GM04503 (cell line): ENCODE measurements around the gene PCAT6.
"Not testable (repeated sequence)": the region's sequence is repeated elsewhere in the genome, so short reads cannot be mapped to it uniquely, and the experiment has no call there.

Source experiments
- DNase-seq: peaks from one replicate; pipeline ENCODE4 v3.0.0-alpha.2; 2012; ENCODE audit warnings: low read depth

The PCAT6 gene

DNA sequence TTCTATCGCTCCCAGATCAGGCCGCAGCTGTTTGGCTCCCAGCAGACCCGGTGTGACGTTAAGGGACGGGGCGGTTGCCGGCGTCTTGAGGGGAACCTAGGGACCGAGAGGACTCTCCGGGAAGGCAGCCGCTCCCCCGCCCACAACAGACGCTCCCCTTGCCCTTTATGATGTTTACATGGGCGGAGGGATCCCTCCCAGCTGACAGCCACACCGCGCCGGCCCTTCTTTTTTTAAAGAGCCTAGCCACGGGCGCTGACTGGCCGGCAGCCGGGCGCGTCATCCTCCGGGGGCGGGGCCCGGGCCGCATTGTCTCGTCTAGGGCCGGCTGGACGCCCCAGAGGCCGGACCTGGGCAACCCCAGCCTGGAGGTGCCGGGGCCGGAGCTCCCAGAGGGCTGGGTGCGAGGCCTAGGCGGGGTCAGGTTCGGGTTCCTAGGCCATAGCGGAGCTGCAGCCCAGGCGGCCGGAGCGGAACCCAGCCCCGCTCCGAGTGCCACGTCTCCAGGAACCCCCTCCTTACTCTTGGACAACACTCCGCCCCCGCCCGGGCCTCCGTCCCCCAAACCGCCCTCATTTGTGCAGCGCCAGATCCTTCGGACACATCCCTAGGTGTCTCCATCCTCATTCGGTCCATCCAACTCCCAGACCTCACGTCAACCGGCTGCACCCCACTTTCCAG, at the start of gene PCAT6:
TSS of gene PCAT6 (plus strand) at position 340 of the 681 bp plus-strand sequence.
- DNase-seq, result peak; percentile 78

DNA sequence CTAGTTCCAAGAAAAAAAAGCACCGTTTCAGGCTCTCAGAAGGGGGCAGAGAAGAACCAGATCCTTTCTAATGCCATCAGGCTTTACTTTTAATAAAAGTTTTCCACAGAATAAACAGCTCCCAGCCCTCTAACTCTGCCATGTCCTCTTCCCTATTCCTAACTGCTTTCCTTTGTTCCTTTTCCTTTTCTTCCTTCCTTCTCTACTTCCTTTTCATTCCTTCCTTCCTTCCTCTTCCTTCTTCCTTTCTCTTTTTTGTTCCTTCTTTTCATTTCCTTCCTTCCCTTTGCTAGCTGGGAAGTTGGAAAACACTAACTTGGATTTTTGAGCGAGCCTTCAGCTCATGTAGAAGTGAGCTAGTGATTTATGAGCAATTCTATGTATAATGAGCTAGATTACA, 48.7 kb upstream of the PCAT6 start:
- DNase-seq, result no peak

DNA sequence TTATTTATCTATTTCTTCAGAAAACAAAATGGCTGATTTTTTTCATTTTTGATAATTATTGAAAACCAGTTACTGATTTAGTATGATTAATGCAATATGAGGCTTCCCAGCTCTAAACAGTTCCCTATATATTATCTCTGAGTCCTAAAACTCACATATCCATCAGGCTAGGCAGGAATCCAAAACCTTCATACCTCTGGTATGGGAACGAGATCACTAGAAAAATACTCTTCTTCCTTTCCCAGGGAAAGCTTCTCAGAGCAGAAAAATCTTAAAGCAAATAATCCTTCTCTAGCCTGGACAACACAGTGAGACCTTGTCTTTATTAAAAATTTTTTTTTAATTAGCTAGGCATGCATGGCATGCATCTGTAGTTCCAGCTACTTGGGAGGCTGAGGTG, 45.0 kb upstream of the PCAT6 start:
- DNase-seq, result no peak

DNA sequence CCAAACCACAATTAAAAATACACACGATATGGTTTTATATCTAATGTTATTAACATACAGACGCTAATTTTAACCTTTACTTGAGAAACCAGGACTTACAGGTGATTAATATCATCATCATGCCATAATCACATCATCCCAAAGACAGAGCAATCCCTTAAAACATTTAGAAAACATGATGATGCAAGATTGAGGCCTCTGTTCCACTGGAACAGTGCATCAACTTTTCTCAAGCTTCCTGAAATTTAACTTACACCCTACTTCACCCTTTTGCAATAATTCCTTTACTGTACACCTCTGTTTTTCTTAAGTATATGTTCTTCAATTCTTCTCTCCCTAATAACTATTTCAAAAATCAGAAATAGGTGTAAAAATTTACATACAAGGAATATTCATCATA, 40.6 kb upstream of the PCAT6 start:
- DNase-seq, result no peak

DNA sequence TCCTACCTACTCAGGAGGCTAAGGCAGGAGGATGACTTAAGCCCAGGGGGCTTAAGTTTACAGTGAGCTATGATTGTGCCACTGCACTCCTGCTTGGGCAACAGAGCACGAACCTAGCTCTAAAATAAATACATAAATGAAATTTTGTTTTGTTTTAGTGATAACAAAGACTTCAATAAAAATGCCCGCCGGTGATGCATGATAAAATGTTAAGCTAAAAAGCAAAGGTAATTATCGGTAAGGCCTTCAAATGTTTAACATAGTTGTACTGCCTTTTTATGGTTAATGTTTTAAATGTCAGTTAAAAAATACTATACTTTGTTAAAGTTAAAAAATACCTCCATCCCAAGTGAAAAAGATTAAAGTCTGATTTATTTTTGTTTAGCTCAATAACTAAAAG, 29.6 kb upstream of the PCAT6 start:
- DNase-seq, result no peak

DNA sequence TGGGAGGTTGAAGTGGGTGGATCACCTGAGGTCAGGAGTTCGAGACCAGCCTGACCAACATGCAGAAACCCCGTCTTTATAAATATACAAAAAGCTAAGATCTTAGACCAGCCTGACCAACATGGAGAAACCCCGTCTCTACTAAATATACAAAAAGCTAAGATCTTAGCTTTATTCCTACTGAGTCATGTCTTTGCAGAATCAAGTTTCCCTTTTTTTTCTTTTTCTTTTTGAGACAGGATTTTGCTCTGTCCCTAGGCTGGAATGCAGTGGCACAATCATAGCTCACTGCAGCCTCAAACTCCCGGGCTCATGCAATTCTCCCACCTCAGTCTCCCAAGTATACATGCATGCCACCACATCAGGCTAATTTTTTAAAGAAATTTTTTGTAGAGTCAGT, 23.9 kb upstream of the PCAT6 start:
- DNase-seq, result no peak

DNA sequence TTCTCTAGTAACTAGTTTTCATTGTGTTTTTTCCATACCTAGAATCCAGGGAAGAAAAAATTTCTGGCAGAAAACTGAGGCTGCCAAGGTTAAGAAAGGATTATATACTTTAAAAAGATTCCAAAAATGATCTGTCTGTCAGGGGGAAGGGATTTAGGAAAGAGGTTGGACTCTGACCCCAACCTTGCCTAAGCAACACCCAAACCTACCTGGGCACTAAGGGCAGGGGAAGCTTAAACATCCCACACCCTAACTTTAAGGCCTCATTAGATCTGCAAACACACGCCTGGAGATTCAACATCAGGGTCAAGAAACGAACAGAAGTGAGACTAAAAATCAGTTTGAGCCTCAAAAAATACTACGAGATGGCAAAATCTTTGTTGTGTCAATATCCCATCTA, 22.0 kb upstream of the PCAT6 start:
- DNase-seq, result no peak

DNA sequence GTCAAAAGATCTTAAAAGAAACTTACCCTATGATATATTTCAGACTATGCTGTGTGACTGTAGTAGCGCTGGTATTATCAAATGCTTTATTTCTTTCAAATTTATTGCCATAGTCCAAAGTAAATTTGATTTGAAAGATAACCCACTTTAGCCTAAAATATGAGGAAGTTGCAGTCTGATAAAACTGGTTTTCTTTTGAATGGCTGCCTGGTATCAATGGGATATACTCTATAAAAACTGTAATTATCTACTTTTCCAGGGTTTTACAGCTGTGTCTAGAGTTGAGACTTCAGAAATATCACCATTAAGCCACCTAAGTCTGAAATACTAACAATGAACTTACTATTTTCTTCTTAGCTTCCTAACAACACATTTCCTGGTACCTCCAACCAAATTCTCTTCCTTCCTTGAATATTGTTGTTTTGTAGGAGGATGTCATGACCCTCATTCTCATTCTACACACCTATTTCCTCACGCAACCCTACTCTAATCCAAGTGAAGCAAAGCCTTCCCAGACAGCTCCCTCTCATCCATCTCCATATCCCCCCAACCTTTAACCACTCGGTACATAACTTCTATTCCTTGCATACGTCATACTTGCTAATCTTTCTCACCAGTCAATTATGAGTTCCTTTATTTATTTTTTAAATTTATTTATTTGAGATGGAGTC, 19.5 kb upstream of the PCAT6 start:
- DNase-seq, result no peak

DNA sequence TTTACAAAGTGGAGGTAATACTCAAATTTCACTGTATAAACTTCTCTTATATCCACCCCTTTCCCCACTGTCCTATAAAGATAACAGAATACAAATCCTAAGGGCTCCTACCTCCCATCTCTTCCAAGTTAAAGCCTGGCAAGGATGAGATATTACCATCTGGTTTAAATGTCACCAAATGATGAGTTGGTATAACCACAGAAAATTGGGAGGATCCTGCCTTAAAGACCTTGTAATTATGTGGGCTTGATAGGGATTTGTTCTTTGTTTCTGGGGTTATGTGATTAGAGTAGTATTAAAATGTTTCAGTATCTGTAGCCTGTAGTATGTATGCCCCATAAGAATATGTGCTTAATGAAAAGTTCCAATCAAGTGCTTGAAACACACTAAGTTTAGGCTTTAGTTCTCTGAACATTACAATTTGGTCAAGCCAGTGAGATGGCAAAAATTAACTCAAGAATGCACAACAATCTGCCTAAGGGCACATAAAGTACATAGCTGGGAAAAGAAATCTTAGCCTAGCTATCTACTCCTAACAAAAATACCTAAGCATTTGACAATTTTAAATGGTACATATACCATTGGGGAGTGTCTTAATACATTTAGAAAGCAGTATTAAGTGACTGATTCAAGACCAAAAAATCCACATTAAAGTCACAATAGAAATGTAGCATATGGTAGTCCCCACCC, 16.6 kb upstream of the PCAT6 start:
- no peak for DNase-seq

DNA sequence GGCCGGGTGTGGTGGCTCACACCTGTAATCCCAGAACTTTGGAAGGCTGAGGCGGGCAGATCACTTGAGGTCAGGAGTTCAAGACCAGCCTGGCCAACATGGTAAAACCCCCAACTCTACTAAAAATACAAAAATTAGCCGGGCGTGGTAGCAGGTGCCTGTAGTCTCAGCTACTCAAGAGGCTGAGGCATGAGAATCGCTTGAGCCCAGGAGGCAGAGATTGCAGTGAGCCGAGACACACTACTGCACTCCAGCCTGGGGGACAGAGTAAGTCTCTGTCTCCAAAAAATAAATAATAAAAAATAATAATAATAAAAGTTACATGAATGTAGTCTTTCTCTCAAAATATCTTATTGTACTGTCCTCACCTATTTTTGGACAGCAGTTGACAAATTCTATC, 15.8 kb upstream of the PCAT6 start:
- DNase-seq, result not testable (repeated sequence)

DNA sequence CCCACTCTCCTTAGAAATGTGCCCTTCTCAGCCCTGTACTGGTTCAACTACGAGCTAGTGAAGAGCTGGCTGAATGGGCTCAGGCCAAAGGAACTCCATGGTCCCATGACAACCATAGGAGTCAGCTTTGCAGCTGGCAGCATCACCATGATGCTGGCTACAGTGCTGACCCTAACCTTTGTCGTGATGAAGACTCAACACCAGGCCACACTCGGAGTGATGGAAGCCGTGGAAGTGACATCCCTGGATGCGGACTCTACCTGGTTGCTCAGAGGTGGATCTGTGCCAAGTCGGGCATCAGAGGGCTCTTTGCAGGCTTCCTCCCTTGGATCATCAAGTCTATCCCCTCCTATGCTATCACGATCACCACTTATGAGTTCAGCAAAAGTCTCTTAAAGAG, 14.1 kb upstream of the PCAT6 start:
- no peak for DNase-seq

DNA sequence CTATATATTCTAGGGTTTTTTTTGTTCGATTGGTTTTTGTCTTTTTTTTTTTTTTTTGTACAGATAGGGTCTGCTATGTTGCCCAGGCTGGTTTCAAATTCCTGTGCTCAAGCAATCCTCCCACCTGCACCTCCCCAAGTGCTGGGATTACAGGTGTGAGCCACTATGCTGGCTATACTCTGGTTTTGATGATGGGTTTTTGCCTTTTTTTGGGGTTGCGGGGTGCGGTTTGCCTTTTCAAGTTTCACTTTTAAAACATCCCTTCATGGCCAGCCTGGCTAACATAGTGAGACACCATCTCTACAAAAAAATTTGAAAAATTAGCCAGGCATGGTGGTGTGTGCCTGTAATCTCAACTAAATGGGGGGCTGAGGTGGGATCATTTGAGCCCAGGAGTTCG, 12.5 kb upstream of the PCAT6 start:
- DNase-seq, result no peak

DNA sequence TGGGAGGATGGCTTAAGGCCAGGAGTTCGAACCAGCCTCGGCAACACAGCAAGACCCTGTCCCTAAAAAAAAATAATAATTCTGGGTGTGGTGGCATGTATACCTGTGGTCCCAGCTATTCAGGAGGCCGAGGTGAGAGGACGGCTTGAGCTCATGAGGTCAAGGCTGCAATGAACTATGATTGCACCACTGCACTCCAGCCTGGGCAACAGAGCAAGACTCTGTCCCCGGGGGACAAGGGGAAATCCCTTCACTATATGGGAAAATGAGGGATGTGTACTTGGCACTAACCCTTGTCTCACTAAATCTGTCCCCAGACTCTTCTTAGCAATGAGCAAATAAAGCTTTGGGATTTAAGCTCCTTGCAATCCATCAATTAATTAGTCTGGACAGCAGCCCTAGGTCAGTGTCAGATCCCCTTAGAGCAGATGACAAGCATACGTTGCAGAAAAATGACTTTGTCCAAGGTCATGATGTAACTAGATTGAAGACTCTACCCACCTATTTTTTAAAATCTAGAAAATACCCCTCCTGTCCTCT, 11.9 kb upstream of the PCAT6 start:
- DNase-seq, result no peak

DNA sequence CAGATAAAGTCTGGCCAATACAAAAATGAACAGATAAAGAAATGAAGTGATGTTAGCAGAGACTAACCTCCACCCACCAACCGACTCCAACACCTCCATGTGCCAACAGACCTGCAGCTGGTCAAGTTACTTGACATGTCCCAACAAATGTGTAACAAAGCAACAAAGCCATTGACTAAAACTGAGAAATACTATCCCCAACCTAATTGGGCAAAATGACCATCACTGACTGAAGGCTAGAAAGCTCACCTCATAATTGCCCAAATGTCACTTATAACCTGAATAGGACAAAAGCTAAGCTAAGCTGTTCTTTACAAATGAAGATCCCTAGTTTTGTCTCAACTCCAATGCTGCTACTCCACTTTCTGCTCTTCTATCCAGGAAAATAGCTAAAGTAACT, 10.0 kb upstream of the PCAT6 start:
- DNase-seq, result no peak

DNA sequence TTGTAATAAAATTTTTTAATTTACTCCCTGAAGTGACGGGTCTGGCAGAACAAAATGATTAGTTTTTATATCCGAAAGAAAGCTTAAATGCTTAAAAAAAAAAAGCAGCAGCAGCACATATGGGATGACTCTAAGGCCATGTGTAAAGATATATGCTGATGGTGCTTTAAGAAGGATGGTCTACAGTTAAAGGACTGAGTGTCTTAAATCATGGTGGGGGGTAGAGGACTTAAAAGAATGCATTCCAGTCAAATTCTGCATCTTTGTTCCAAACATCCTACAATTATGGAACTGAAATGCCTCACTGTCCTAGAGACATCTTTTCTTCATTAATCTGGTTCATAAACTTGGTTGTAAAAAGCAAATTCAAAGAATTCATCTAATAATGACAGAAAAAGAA, 9.6 kb upstream of the PCAT6 start:
- DNase-seq, result no peak

DNA sequence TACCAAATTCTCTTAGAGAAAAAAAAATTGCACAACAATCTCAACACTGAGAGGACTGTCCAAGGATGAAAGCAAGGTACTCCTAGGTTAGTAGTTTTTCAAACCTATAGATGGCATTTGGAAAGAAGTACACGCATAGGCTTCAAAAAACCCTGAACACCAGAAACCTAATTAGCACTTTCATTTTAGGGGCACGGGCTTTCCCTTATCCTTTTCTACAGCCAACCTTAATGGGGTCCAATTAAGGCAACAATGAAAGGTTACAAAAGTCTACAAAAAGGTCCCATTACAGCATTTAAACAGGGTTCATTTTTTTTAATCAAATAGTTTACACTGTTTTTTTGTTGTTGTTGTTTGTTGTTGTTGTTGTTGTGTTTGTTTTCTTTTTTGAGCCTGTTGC, 8.7 kb upstream of the PCAT6 start:
- DNase-seq, result no peak

DNA sequence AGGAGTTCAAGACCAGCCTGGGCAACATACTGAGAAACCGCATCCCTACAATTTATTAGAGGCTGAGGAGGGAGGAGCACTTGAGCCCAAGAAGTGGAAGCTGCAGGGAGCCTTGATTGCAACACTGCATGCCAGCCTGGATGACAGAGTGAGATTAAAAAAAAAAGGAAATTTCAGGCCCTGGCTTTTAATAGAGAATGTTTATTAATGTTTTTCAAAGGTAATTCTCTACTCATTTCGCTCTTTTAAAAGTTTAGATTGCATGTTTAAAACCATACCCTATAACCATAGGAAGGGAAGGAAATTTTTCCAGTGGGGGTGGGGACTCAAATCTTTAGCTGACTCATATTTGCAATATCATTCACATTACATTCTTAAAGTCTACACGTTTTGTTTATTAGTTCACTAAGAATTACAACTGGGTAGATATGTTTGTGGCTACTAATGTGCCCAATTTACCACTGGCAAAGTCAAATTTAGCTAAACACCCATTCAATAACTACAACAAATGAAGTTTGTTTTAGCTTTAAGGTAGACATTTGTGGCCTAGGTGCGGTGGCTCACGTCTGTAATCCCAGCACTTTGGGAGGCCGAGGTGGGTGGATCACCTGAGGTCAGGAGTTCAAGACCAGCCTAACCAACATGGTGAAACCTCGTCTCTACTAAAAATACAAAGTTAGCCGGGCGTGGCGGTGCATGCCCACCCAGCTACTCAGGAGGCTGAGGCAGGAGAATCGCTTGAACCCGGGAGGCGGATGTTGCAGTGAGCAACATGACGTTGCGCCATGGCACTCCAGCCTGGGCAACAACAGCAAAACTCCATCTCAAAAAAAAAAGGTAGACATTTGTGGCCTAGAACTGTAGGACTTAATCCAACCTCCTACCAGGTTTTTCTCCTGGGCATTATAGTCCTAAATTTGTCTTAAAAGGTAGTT, 7.5 kb upstream of the PCAT6 start:
- DNase-seq, result no peak

DNA sequence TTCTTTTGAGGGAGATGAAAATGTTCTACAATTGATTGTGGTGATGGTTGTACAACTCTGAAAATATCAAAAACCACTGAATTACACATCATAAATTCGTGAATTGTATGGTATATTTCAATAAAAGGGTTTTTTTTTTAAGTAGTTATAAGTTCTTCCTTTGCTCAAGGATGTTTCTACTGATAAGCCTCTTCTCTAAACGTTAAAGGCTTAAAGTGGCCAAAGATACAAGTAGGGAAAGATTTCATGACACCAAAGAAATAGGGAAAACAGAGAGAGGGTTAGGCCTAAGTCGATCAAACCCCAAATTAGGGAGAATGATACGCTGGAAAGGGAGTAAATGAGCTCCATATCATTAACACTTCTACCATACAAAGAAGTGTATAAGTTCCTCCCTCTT, 6.6 kb upstream of the PCAT6 start:
- no peak for DNase-seq

DNA sequence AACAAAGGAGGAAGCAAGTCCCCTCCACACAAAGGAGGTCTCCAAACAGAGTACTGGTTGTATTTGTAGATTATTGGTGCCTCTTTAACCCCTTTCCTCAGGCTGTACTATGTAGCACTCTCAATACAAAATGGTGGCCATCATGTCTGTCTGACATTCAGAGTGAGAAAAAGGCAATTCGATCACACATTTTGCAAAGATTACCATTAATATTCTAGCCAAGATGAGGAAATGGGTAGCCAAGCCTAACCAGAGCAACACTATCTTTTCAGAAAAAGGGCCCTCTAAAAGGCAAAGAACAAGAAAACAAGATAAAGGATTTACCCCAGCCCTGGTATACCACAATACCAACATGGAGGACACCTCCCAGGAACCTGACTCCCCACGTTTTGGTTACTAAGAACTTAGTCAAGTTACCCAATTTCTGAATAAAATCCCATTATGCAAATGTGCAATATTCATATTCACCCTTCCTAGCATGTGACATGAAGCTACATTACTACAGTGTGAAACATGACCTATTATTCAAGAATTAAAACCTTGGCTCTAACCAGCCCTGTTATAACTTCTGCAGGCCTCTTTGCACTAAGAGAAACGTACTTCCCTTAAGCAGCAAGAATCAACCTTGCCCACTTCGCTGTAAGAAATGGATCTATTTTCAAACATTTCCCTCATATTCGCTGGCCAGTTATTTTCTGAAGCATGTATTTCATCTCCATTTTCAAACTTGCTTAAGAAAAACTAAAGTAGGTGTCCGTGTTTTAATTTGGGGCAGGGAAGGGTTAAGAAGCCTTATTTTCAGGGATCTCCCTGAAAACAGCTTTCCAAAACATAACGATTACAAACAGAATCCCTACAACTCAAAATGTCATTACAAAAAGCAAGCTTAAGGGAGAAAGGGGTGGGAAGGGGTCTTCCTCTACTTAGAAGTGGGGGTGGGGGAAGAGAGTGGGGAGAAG, 4.6 kb upstream of the PCAT6 start:
- DNase-seq, result no peak

DNA sequence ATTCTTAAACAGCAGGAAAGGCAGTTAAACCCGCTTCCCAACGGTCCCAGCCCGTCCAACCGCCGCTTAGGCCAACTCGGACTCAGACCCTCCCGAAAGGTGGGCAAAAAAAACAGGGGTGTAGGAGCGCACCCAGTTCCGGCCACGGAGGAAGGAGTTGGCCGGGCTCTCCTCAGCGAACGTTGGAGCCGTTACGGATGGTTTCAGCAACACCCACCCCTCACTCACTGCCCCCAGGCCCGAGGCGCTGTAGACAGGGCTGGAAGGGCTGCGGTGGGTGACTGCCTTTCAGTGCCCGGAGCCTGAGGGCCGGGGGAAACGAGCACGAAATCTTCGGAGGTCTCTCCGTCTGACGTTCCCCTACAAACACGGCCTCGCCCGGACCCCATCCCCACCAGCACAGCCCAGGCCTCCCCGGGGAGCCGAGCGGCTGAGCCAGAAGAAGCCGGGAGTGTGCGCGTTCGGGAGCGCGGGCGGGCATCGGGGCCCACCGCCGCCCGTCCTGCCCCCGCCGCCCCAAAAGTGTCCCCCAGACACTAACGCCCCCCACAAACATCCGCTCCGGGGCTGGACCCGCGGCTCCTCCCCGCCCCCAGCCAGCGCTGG, 3.8 kb upstream of the PCAT6 start:
- no peak for DNase-seq
